GM18499 (cell line): ENCODE data around the gene DAB2.
"Not testable (repeated sequence)": the region's sequence is repeated elsewhere in the genome, so short reads cannot be mapped to it uniquely, and the experiment has no call there.

Experiments
- ATAC-seq: cut with Tn5 transposase; IDR thresholded peaks from one replicate; pipeline ENCODE4 v1.9.1; 2021; ENCODE audit warnings: moderate number of reproducible peaks; ENCODE audit not compliant: insufficient read depth, unreplicated experiment

DAB2 gene

DNA sequence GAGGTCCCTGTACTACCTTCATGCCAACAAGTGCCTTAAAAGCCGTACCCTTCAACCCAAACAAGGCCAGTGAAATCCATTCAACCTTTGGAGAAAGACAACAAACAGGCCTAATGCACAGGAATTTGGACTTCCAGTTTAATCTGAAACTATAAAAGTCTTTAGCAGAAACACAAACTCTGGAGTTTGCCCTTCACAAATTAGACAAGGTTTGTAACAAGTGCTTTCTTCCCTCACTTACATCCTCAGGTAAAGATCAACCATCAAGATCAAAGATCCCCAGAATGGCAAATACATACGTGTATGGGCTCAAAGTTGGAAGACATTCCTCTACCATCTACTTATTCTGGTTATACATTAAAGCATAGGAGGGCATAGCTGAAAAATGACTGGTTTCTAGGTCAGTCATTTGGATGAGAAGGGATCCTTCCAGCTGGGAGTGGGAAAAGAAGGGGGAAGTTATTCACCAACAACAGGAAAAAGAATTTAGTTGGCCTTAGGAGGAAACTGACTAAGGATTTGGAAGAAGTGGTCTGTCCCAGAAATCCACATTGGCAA, 2.0 kb downstream of the DAB2 start:
- ATAC-seq = no peak

DNA sequence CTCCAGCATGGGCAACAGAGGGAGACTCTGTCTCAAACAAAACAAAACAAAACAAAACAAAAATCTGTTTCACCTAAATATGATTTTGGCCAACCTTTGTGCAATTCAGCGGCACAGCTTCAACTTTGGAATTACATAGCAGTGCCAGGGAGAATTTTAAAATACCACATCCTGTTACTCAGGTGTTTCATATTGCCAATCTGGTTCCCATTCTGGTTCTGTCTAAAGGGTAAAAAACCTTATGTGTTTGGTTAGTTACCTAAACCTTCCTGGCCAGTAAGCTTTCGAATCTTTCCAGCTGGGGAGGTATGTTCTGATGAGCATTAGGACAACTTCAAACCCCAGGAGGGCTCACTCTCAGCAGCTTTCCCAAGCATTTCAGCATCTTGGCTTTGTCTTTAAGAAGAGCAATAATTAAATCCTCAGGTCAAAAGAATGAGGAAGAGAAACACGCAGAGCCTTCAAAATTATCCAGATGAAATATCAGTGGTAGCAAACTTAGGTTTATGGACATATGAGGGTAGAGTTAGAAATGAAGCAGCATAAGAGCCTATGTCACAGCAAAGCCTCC, 2.7 kb downstream of the DAB2 start:
- no peak for ATAC-seq

DNA sequence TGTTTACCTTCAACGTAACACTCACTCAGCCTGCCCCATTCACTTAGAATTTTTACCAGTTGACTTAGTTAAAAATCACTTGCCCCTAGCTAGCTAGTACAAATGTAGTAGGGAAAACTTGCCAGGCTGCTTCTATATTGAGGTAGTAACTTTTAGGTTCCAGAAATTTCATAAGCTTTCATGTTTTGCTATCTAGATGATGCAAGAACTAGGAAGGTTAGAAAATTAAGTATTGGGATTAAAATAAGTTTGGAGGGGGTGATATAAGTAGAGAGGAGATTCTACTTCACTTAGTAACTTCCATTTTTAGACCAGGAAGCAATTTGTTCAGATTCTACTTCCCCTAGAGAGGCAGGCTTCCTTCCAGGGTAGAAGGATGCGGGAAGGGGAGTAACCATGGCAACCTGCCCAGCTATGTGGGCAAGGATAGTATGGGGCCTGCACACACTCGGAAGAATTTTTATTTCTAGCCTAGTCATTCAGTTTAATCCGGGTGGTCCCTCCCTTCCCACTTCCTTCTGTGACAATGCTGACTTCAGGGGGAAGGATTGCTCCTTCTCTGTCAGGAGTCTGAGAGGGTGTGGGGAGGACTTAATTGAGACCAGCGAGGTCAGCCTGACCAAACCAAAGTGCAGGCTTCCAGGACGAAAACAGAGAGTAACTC, 4.2 kb downstream of the DAB2 start:
- no peak for ATAC-seq

DNA sequence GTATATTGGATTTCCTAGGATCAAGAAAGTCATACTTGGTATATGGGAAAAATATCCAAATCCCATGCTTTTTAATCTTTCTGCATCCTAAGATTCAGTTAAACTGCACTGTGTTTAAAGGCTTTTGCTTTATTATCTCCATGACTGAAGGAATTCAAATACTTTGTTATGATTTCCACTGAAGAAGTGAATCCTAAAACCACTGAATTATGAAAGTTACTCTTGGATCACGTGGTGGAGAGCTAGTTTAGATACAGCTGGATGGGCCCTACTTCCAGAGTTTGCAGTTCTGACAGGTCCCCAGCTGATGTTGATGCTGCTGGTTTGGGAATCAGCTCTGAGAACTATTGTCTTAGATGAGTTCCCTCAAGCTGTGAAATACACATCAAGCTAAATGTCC, 5.0 kb downstream of the DAB2 start:
- ATAC-seq = no peak

DNA sequence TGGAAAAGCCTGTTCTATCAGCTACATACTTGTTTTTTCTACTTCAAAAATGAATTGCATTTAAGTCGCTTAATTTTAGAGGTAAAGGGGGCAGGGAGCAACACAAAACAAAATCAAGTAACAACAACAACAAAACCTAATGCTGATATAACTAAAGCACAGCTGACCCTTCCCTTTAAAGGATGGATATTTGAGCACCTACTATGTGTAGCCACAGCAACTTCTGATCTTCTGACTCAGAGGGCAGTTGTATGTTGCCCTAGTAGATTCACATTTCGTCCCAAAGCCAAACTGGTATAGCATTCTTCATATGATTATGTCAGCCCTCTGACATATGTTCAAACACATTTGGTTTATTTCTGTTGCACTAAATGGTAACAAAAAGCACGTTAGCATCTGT, 6.8 kb downstream of the DAB2 start:
- no peak for ATAC-seq

DNA sequence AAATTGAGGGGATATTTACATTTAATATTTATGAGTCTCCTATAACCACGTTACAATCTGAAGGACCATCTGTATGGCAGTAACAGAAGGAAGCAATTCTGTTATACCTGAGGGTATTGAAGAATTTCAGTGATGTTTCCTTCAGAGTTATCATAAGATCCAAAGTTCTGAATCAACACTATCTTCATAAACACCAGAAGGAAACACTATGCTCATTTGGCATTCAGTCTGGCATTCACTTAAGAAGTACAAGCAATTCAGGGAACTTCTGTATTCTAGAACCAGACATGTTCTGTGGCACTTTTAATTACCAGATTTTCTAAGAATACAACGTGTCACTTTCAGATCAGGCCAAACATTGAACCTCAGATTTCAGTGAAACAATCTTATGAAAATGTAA, 9.6 kb downstream of the DAB2 start:
- ATAC-seq = no peak

DNA sequence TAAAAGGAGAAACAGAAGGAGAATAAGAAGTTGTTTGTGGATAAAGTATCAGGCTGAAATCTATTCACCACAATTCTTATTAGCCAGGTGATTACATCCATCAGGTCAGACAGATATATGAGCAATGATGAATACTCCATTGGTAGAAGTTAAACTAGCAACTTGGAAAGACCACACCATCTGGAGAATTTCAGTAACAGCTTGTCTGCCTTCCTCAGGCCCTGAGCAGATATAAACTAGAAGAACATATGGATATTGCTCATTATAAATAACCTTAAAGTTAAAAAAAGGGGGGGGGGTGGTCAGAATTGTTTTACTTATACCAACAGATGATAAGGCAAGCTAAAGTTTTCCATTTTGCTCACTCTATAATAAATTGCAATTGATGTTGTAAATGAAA, 10.4 kb downstream of the DAB2 start:
- ATAC-seq = no peak

DNA sequence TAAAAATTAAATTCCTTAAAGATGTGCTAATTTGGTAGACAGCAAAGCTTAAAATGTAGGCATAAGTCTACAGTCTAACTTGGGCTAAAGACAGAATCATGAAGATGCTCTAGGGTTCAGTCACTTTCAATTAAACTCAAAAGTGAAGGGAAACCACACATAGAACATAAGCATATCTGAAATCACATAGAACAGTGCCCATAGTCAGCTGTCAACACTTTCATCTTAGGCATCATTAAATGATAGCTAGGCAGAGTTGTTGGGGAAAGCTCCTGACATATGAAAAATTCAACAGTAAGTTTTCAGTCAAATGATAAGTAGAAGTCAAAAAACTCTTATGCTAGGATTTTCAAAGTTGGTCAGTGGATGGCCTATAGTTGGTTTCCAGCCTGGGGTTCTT, 11.0 kb downstream of the DAB2 start:
- no peak for ATAC-seq

DNA sequence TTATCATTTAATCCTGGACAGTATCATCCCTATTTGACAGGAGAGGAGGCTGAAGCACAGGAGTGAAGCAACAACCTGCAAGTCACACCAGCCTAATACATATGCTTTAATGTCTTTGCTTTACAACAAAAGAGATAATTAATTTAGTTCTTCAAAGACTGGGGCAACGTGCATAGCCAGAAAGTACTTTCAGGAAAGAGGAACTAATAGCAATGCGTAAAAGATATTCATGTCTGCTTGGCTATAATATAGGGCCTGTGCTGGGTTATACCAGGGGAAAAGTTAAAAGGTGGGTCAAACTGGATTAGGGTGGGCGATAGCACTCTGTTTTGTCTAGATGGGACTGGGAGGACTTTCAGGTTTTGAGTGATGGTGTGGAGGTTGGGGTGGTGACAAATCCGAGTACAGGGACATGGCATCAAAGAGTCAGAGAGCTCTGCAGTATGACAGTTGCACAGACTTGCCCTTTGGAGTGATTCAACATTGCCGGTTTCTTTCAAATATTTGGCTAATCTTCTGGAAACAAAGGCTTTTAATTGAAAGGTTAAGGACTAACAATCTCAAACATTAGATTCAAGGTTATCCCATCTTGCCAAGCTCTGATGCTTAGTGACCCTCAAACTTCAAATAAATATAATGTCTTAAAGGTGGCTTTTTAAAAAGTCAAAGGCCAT, 11.9 kb downstream of the DAB2 start:
- no peak for ATAC-seq

DNA sequence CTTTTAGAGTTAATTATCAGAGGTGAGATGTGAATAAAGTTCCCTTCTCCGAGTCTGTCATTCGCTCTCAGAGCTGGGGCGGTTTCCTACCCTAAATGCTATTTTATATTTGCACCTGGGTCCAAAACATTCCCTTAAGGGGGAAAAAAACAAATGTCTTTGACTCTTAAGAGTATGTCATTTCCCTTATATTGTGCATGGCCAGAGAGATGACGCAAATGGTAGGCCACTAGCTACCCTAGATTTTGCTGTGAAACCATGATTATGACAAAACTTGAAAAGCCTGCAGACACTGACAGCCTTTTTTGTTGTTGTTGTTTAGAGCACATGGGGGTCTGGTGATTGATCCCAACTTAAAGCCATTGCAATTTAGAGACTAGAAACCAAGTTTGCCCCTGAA, 12.8 kb downstream of the DAB2 start:
- no peak for ATAC-seq

DNA sequence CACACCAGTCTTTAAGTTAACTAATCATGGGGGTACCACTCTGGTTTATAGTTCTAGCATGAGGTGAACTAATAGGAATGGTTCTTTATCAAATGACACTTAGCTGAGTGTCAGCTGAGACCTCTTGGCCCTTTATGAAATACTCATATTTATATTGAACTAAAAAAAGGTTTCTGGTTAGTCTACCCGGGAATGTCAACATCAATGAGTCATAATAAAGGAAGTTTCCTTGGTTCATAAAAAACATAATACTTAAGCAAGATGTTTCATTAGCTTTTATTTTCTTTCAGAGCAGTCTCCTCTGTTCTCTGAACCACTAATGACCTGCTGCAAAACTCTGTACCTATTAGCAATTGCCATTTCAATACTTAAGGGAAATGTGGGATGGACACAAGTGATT, 13.7 kb downstream of the DAB2 start:
- no peak for ATAC-seq

DNA sequence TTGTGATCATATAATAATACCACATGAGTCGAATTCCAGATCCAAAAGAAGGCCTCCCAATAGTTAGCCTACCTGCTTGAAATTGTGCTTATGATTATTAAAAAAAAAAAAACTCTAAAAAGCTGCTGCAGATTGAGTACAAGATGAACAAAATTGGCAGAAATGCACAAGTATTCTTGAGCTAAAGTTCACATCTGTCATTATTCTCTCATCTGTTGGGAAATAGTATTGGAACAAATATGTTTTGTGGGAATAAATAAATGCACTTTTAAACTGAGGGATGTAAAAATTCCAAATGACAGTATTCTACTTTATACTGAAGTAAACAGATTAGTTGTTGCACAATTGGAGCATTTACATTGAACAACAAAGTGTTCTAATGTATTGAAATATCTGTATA, 15.7 kb downstream of the DAB2 start:
- no peak for ATAC-seq

DNA sequence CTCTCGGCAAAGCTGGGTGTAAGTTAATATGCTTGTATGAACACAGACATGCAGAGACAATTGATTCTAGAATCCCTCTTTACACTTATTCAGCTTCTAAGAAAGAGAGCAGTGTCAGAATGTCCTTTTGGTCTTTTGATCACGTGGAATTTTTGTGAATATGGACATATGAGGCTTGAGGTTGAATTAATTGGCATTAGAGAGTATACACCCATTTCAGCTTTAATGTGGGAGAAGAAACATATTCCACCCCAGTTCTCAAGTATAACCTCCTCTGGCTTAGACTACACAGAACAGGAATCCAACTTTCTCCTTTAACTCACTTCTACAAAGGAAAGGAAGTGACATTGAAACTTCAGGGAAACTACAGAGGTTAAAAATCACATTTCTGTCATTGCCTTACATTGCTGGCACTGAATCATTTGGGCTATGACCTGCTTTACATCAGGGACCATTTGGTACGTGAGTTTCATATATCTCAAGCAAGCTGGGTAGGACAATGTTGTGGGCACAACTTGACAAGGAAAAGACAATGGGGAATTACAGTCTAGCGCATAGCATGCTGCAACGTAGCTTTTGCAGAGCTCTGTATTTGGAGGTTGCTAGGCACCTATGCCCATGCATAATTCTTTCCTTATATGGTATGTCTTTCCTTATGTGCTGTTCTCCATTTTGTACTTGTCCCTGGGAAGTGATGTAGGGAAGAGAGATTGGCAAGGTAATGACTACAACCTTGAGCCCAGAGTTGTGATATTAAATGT, 19.5 kb downstream of the DAB2 start:
- no peak for ATAC-seq

DNA sequence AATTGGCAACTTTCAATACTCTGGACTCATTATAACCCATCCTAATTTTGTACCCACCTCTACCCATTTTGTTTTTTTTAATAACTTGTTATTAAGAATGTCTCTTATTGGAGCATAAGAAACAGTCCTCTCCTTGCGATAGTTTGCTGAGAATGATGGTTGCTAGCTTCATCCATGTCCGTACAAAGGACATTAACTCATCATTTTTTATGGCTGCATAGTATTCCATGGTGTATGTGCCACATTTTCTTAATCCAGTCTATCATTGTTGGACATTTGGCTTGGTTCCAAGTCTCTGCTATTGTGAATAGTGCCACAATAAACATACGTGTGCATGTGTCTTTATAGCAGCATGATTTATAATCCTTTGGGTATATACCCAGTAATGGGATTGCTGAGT, 21.0 kb downstream of the DAB2 start:
- ATAC-seq = not testable (repeated sequence)

DNA sequence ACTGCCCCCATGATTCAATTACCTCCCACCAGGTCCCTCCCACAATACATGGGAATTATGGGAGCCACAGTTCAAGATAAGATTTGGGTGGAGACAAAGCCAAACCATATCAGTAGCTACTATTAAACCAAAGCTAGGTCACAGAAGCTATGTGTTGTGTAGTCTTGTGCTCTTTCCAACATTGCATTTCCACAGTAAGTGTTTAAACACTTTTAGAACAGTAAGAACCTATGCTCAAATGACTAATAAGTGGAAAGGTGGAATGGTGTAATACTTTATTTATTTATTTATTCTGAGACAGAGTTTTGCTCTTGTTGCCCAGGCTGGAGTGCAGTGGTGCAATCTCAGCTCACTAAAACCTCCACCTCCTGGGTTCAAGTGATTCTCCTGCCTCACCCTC, 22.6 kb downstream of the DAB2 start:
- not testable (repeated sequence) for ATAC-seq

DNA sequence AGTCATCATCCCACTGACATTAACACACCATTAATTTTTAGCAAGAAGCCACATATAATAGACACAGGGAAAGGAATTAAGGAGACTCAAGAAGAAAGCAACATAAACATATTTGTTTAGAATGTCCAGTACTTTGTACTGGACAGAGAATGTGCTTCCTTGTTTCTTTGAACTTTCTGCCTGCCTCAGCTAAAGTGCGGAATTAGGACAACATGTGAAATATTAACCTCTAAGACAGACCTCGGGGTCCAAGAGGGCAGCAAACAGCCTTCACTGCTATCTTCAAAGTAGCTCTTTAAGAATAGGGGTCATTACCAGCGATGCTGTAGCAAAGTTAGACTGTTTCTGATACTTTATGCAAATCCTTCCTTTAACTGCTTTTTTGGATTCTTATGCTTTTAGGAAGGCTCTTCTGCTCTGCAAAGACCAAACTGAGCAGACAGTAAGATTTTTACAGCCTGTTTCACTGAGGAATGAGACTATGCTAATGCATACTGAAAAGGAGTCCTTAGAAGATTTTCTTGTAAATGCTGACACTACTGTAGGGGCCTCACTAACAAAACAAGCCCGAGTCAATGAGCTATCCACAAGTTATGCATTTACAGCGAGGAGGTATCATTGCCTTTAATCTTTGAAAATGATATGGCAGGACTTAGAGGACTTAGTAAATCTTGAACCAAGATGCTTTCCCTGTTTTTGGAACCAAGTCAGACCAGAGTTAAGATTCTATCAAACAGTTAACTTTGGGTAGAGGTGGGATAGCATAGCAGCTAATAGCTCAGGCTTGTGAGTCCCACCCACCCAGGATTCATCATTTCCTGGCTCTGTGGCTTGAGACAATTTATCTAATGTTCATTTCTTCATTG, 23.8 kb downstream of the DAB2 start:
- no peak for ATAC-seq

DNA sequence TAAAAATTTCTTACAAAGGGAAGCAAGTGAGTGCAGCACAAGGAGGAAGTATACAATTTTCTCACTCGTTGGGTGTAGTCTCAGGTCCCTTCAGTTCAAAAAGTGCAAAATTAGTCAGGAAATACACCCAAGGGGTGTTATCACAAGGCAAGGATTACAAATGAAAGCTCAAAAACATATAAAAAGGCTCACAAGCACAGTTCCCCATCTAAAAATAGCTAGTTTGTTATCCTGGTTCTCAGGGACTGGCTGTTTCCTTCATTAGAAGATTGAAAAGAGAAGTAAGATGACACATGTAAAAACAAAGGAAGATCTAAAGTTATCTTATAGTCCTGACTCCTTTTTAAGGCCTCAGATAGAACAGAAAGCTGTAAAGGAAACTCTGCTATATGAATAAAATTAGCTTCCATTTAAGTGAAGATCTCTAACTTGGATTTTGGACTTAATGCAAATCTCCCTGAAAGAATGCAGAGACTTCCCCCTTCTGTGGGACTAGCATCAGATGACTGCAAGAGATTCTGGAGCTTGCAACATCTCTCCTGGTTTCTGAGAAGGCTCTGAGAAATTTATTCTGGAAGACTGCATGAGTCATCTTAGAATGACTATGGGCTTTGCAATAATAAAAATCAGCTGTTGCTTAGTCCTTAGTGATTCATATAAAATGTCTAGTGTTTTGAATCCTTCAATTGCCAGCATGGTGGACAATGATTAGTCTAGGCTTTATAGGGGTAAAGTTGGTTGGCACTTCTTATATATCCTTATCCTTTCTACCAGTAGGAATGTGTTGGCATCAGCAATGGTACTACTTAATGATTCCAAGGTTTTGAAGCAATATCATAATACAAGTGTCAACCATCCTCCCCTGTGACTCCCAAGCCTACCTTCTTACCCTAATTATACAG, 25.4 kb downstream of the DAB2 start:
- ATAC-seq = no peak

DNA sequence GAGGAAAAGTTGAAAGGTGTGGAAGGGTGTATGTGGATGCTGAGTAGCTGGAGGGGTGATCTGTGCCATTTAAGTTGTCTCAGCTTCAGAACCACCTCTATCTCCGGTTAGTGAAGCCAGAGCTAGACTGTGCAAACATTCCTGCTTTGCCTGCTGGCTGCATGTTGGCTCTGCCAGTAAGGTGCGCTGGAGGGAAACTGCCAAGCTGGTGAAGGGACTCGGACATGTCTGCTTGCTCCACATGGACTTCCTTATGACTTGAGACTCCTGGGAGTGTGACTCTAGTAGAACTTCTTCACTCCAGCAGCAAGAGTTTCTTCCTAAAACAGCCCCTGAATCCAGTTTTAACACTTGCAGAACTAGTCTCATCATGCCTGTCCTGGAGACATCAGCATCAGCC, 27.9 kb downstream of the DAB2 start:
- no peak for ATAC-seq

DNA sequence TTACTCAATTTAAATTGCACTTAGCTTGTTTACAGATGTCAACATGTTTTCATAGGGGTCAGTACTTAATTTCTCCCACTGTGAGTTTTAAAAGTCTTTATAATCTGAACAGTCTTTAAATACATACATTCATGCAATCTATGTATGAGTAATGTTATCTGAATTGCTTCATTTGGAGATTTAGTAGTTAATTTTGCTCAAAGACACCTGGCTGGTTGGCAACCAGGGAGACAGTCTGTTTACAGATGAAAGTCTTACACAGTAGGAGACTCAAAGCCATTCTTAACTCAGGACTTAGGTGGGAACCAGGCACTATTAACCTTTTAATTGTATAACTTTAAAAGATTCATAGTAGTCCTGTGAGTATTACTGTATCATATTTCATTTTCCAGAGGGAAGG, 29.3 kb downstream of the DAB2 start:
- no peak for ATAC-seq
